ENCODE measurements around the gene HIF1A.
"Not testable (repeated sequence)": the region's sequence is repeated elsewhere in the genome, so short reads cannot be mapped to it uniquely, and the experiment has no call there.

HIF1A gene

DNA sequence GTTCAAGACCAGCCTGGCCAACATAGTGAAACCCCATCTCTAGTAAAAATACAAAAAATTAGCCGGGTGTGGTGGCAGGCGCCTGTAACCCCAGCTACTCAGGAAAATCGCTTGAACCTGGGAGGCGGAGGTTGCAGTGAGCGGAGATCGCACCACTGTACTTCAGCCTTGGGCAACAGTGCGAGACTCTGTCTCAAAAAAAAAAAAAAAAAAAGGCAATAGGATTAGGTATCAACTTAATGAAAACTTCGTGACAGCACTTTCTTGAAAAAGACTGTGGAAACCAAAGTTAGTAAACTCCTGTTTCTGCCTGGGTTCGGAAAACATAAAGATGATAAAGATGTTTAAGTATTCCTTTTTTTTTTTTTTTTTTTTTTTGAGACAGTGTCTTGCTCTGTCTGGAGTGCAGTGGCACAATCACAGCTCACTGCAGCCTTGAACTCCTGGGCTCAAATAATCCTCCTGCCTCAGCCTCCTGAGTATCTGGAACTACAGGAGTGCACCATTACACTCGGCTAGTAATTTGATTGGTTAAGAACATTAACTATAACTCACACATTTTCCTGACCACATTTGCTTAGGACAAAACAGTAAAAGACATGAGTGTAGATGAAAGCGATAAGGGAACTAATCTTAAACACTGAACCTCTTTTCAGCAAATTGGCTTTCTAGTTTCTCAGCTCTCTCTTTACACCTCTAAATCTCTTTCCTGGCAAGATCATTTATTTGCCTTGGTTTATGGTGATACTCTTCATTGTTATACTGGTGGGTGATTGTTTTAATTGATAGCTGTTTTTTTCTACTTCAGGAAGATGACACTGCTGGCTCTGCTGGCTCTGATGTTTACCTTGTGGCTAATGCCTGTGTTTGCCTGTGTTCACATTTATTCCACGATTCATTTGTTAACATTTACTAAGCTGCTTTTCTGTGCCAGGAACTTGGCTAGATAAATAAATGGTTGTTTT is 15.8 kb downstream of the HIF1A start:
- DNase-seq, result no peak

DNA sequence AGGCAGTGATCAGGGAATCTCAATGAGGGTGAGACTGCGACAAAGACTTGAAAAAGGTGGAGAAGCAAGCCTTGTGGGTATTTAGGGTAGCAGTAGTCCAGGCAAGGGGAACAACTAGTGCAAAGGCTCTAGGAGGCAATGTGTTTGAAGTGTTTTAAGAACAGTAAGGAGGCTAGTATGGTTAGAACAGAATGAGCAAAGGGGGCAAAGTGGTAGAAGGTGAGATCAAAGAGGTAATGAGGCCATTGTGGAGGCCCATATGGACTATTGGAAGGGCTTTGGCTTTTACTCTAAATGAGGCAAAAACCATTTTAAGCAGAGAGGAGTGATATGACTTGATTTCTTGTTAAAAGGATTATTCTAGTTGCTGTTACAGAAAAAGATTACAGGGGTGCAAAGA is 16.8 kb downstream of the HIF1A start:
- no peak for DNase-seq

- no peak for DNase-seq
These were observed 18.6 kb downstream of the HIF1A start for GRCh38 chr14:61713724-61714437.

GRCh38 chr14:61716956-61717355 is 21.6 kb downstream of the HIF1A start:
- DNase-seq, result no peak

- DNase-seq, result no peak
These were observed 22.7 kb downstream of the HIF1A start for GRCh38 chr14:61718039-61718438.

GRCh38 chr14:61719344-61720293 is 24.3 kb downstream of the HIF1A start:
- DNase-seq, result no peak

- no peak for DNase-seq
These were observed 25.0 kb downstream of the HIF1A start for GRCh38 chr14:61720294-61720661.

GRCh38 chr14:61720741-61721140 is 25.4 kb downstream of the HIF1A start:
- DNase-seq, result no peak

- DNase-seq, result no peak
These were observed 28.8 kb downstream of the HIF1A start for GRCh38 chr14:61724133-61724532.

GRCh38 chr14:61726778-61727658 is 31.7 kb downstream of the HIF1A start:
- no peak for DNase-seq

- no peak for DNase-seq
These were observed 35.6 kb downstream of the HIF1A start for GRCh38 chr14:61730756-61731373.

GRCh38 chr14:61733972-61734371 is 38.7 kb downstream of the HIF1A start:
- no peak for DNase-seq

GRCh38 chr14:61736751-61737150 is 41.4 kb downstream of the HIF1A start:
- DNase-seq, result no peak

DNA sequence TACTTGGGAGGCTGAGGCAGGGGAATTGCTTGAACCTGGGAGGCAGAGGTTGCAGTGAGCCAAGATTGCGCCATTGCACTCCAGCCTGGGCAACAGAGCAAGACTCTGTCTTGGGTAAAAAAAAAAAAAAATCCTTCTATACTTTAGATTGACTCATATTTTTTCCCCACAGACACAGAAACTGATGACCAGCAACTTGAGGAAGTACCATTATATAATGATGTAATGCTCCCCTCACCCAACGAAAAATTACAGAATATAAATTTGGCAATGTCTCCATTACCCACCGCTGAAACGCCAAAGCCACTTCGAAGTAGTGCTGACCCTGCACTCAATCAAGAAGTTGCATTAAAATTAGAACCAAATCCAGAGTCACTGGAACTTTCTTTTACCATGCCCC is 42.6 kb downstream of the HIF1A start:
- no peak for DNase-seq

GRCh38 chr14:61739133-61739532 is 43.8 kb downstream of the HIF1A start:
- no peak for DNase-seq

DNA sequence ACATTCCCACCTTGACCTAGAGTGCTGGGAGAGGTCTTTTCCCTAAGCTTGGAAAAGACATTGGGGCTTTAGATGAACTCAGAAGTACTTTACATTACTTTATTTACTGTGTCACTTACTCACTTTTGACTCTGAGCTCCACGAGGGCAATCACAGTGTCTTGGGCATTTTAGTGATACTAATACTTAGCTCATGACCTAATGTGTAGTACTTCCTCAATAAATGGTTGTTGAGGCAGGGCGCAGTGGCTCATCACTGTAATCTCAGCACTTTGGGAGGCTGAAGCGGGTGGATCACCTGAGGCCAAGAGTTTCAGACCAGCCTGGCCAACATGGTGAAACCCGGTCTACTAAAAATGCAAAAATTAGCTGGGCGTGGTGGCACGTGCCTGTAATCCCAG is 47.1 kb downstream of the HIF1A start:
- no peak for DNase-seq

GRCh38 chr14:61744238-61744637 is 48.9 kb downstream of the HIF1A start:
- DNase-seq, result no peak

- not testable (repeated sequence) for DNase-seq
These were observed 51.0 kb downstream of the HIF1A start for GRCh38 chr14:61746346-61746745.

GRCh38 chr14:61746881-61747280 is 51.6 kb downstream of the HIF1A start:
- DNase-seq, result no peak

GRCh38 chr14:61747342-61747741 is 52.0 kb downstream of the HIF1A start:
- no peak for DNase-seq

GRCh38 chr14:61749264-61749663 is 54.0 kb downstream of the HIF1A start:
- DNase-seq, result no peak

Measured in activated CD4-positive, alpha-beta T cell treated with anti-CD3 and anti-CD28 coated beads for 48 hours (primary cell).